HepG2 (cell line): ENCODE results near the gene IRGQ. TPM values are rescaled to one million over a fixed set of nuclear protein-coding genes. Genes with fewer than 3 reads are reported as not detected.

Experiments
- BRCA1 ChIP-seq: sonication (generic); formaldehyde crosslinking; IDR thresholded peaks from 2 replicates; pipeline ENCODE4 v1.4.0; 2020; ENCODE audit warnings: missing genetic modification reagents
- CEBPB ChIP-seq: IDR thresholded peaks from 2 replicates; pipeline ENCODE4 v1.6.1; 2011; ENCODE audit warnings: low read depth, low read length, improper control_type of control experiment, borderline replicate concordance
- DRAP1 ChIP-seq: IDR thresholded peaks from 2 replicates; pipeline ENCODE4 v1.6.1; 2016; ENCODE audit warnings: missing genetic modification reagents, missing compliant biosample characterization
- EHMT2 ChIP-seq: fragments of 200-600 bp; sonication (generic); IDR thresholded peaks from 2 replicates; pipeline ENCODE4 v1.7.0; 2017; ENCODE audit warnings: antibody characterized with exemption, low read depth, low read length, borderline replicate concordance
- ESRRA ChIP-seq: sonication (generic); formaldehyde crosslinking; IDR thresholded peaks from 2 replicates; pipeline ENCODE4 v1.5.1; 2020; ENCODE audit warnings: mild to moderate bottlenecking, low read depth, missing genetic modification reagents
- HCFC1 ChIP-seq: fragments of 150-350 bp; IDR thresholded peaks from 2 replicates; pipeline ENCODE4 v1.6.1; 2014; ENCODE audit warnings: low read depth, low read length
- IRF1 ChIP-seq: sonication (generic); formaldehyde crosslinking; IDR thresholded peaks from 2 replicates; pipeline ENCODE4 v1.4.0; 2020; ENCODE audit warnings: low read depth, mild to moderate bottlenecking, missing genetic modification reagents
- KLF13 ChIP-seq: sonication (generic); formaldehyde crosslinking; IDR thresholded peaks from 2 replicates; pipeline ENCODE4 v1.4.0; 2020; ENCODE audit warnings: mild to moderate bottlenecking, missing genetic modification reagents
- MAX ChIP-seq: IDR thresholded peaks from 2 replicates; pipeline ENCODE4 v1.6.1; 2012; ENCODE audit warnings: inconsistent platforms
- ONECUT2 ChIP-seq: sonication (generic); formaldehyde crosslinking; IDR thresholded peaks from 2 replicates; pipeline ENCODE4 v1.4.0; 2020; ENCODE audit warnings: missing genetic modification reagents
- PLRG1 ChIP-seq: fragments of 450-650 bp; conservative IDR thresholded peaks from 2 replicates; pipeline ENCODE4 v1.6.1; 2016
- POGZ ChIP-seq: sonication (generic); formaldehyde crosslinking; IDR thresholded peaks from 2 replicates; pipeline ENCODE4 v1.4.0; 2020; ENCODE audit warnings: mild to moderate bottlenecking, missing genetic modification reagents
- PREB ChIP-seq: sonication (generic); formaldehyde crosslinking; IDR thresholded peaks from 2 replicates; pipeline ENCODE4 v1.4.0; 2020; ENCODE audit warnings: missing genetic modification reagents
- SALL1 ChIP-seq: sonication (generic); formaldehyde crosslinking; IDR thresholded peaks from 2 replicates; pipeline ENCODE4 v1.8.0; 2022; ENCODE audit warnings: mild to moderate bottlenecking, missing genetic modification reagents
- SRY ChIP-seq: sonication (generic); formaldehyde crosslinking; IDR thresholded peaks from 2 replicates; pipeline ENCODE4 v1.8.0; 2022; ENCODE audit warnings: mild to moderate bottlenecking, missing genetic modification reagents
- TP53 ChIP-seq: sonication (generic); formaldehyde crosslinking; conservative IDR thresholded peaks from 2 replicates; pipeline ENCODE4 v1.4.0; 2020; ENCODE audit warnings: missing genetic modification reagents
- TRAFD1 ChIP-seq: sonication (generic); formaldehyde crosslinking; IDR thresholded peaks from 2 replicates; pipeline ENCODE4 v1.5.1; 2020; ENCODE audit warnings: missing genetic modification reagents, mild to moderate bottlenecking, borderline replicate concordance
- ZFP82 ChIP-seq: sonication (generic); formaldehyde crosslinking; IDR thresholded peaks from 2 replicates; pipeline ENCODE4 v1.5.1; 2020; ENCODE audit warnings: mild to moderate bottlenecking, missing genetic modification reagents, borderline replicate concordance
- ZMAT5 ChIP-seq: sonication (generic); formaldehyde crosslinking; IDR thresholded peaks from 2 replicates; pipeline ENCODE4 v1.5.0; 2020; ENCODE audit warnings: mild to moderate bottlenecking, low read depth, missing genetic modification reagents, borderline replicate concordance
- ZNF230 ChIP-seq: sonication (generic); formaldehyde crosslinking; IDR thresholded peaks from 2 replicates; pipeline ENCODE4 v1.4.0; 2020; ENCODE audit warnings: mild to moderate bottlenecking, missing genetic modification reagents
- ZNF333 ChIP-seq: sonication (generic); formaldehyde crosslinking; IDR thresholded peaks from 2 replicates; pipeline ENCODE4 v1.4.0; 2020; ENCODE audit warnings: mild to moderate bottlenecking, missing genetic modification reagents, borderline replicate concordance
- ZNF335 ChIP-seq: sonication (generic); formaldehyde crosslinking; IDR thresholded peaks from 2 replicates; pipeline ENCODE4 v1.4.0; 2020; ENCODE audit warnings: missing genetic modification reagents
- ZNF414 ChIP-seq: sonication (generic); formaldehyde crosslinking; IDR thresholded peaks from 2 replicates; pipeline ENCODE4 v1.5.0; 2020; ENCODE audit warnings: missing genetic modification reagents
- ZNF644 ChIP-seq: IDR thresholded peaks from 2 replicates; pipeline ENCODE4 v1.6.1; 2016; ENCODE audit warnings: low read depth
- ZSCAN21 ChIP-seq: sonication (generic); formaldehyde crosslinking; IDR thresholded peaks from 2 replicates; pipeline ENCODE4 v1.8.0; 2022; ENCODE audit warnings: mild to moderate bottlenecking, missing genetic modification reagents, moderate library complexity, borderline replicate concordance
- ZSCAN22 ChIP-seq: sonication (generic); formaldehyde crosslinking; IDR thresholded peaks from 2 replicates; pipeline ENCODE4 v1.4.0; 2020; ENCODE audit warnings: mild to moderate bottlenecking, missing genetic modification reagents
- polyA plus RNA-seq, 8 experiments: library from polyadenylated mRNA; depleted of rRNA in 3 of 8; stranded (reverse) in 7 of 8; unstranded in 1 of 8; fragments of >200 nt; fragmentation: Illumina TruSeq in 4 of 8; extraction: Trizol in 4 of 8; gene quantifications; 2 replicates each; pipeline versions ENCODE4 v1.2.1 to v1.2.3, GENCODE V29; 2011 to 2016; ENCODE audit warnings: low read depth in 4 of 8, missing spikeins in 1 of 8, mixed read lengths in 1 of 8; ENCODE audit not compliant: insufficient read depth in 1 of 8
- total RNA-seq, 5 experiments: library from RNA; depleted of rRNA; stranded (reverse); fragments of >200 nt; fragmentation: Illumina TruSeq; extraction: Trizol; gene quantifications; 2 replicates each; pipeline ENCODE4 v1.2.3, GENCODE V29; 2016; ENCODE audit warnings: low read depth in 1 of 5

Gene IRGQ
- total and polyA plus RNA-seq, 2 of the 13 experiments (the other 11 are each of a cell fraction or from before 2014, with no cell fraction given) = 11.6 to 12.4 TPM

GRCh38 chr19:43594710-43595604 is 977 bp downstream of the IRGQ start (continued):
- TF ChIP-seq BRCA1 (CRISPR knock-in tag) = no peak
- TF ChIP-seq IRF1 (CRISPR knock-in tag) = no peak
- TF ChIP-seq ESRRA (CRISPR knock-in tag) = no peak
- no peak for TF ChIP-seq ZNF230 (CRISPR knock-in tag)
- no peak for TF ChIP-seq ZNF414 (CRISPR knock-in tag)
- no peak for TF ChIP-seq CEBPB
- TF ChIP-seq ZSCAN22 (CRISPR knock-in tag) = no peak
- TF ChIP-seq ZNF644 (CRISPR knock-in tag) = no peak
- peak; percentile 41; the same call in 1 of the 2 replicates for TF ChIP-seq ZFP82 (CRISPR knock-in tag)
- TF ChIP-seq HCFC1 = no peak; the same call in 1 of the 2 replicates
- TF ChIP-seq SALL1 = peak; percentile 60
- no peak for TF ChIP-seq PREB
- no peak for TF ChIP-seq TRAFD1 (CRISPR knock-in tag)
- peak; percentile 22; the same call in 1 of the 2 replicates for TF ChIP-seq ZNF333 (CRISPR knock-in tag)
- TF ChIP-seq KLF13 = no peak
- TF ChIP-seq PLRG1 = no peak
- no peak; the same call in 1 of the 2 replicates for TF ChIP-seq MAX
- no peak for TF ChIP-seq ZSCAN21
- peak; percentile 83 for TF ChIP-seq ZNF335 (CRISPR knock-in tag)
- TF ChIP-seq EHMT2 = no peak
- TF ChIP-seq SRY (CRISPR knock-in tag) = no peak
- TF ChIP-seq ONECUT2 (CRISPR knock-in tag) = no peak
- no peak for TF ChIP-seq DRAP1 (CRISPR knock-in tag)
- TF ChIP-seq ZMAT5 (CRISPR knock-in tag) = no peak
- TF ChIP-seq TP53 (CRISPR knock-in tag) = no peak
- no peak for TF ChIP-seq POGZ (CRISPR knock-in tag)
